Measurements from ENCODE around the gene SRMS.
A peak's percentile ranks its signal among the peaks of the same experiment; 100 is the strongest.

DNA sequence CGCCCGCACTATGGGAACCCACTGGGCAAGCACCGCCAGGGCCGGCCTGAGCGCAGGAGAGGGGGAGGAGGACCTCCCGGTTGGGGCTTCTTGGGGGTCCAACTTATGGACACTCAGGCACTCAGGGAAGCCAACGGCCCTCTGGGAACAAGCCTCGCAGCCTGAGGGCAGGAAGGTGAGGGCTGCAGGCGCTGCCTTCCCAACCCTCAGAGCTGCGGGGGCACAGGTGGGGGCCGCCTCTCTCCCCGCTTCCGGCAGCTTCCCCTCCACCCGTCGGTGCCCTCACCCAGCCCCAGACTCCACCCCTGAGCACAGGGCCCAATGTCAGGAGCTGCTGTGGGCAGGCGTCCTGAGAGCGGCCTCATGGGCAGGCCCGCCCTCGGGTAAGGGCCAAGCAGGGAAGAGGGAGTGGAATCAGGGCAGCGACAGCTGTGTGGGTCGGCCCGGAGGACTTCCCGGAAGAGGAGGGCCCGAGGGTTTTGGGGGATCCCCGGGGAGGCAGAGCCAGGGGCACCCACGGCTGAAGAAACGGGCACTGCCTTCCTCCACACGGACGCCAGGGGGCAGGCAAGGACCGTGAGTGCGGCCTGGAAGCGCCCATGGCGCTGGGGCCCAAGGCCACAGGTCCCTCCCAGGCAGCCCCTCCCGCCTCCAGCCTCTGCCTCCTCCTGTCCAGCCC is 9.9 kb downstream of the SRMS start:
- no peak for TF ChIP-seq EZH2phosphoT487 (IDR thresholded peaks at IDR 0.05; ENCODE audit: borderline replicate concordance, low read depth, low read length)
- TF ChIP-seq, protein P1, sequence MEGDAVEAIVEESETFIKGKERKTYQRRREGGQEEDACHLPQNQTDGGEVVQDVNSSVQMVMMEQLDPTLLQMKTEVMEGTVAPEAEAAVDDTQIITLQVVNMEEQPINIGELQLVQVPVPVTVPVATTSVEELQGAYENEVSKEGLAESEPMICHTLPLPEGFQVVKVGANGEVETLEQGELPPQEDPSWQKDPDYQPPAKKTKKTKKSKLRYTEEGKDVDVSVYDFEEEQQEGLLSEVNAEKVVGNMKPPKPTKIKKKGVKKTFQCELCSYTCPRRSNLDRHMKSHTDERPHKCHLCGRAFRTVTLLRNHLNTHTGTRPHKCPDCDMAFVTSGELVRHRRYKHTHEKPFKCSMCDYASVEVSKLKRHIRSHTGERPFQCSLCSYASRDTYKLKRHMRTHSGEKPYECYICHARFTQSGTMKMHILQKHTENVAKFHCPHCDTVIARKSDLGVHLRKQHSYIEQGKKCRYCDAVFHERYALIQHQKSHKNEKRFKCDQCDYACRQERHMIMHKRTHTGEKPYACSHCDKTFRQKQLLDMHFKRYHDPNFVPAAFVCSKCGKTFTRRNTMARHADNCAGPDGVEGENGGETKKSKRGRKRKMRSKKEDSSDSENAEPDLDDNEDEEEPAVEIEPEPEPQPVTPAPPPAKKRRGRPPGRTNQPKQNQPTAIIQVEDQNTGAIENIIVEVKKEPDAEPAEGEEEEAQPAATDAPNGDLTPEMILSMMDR (conservative IDR thresholded peaks at IDR 0.05; ENCODE audit: low read length): peak; percentile 86

Data from OCI-LY7 (cell line).